Measurements from ENCODE around the gene HTT.

The HTT gene

DNA sequence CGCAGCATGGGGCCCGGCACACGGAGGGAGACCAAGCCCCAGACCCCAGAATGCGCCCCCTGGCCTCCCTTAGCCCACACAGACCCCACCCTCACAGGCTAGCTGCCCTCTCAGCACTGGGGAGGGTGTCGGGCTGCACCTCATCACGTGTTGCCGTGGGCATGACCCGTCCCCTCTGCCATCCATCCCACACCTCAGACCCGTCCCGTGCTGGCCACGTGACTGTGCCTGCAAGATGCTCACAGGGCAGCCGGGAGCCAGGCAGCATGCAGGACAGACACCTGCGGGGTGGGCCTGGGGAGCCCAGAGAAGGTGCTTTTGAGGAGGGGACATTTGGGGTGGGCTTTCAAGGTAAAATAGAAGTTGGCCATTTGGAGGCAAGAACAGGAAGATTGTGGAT is 179.3 kb downstream of the HTT start:
- no peak overlapping the region for H3K4me3 ChIP-seq (replicated peaks; ENCODE audit: low read depth, low read length)
- DNase-seq (ENCODE audit: extremely low read depth, insufficient read length) = no peak
- no peaks in the 10 kb centered on the region for H3K27me3 ChIP-seq (replicated peaks; ENCODE audit: control insufficient read depth, insufficient read depth, low read length)
- TF ChIP-seq, protein P1, sequence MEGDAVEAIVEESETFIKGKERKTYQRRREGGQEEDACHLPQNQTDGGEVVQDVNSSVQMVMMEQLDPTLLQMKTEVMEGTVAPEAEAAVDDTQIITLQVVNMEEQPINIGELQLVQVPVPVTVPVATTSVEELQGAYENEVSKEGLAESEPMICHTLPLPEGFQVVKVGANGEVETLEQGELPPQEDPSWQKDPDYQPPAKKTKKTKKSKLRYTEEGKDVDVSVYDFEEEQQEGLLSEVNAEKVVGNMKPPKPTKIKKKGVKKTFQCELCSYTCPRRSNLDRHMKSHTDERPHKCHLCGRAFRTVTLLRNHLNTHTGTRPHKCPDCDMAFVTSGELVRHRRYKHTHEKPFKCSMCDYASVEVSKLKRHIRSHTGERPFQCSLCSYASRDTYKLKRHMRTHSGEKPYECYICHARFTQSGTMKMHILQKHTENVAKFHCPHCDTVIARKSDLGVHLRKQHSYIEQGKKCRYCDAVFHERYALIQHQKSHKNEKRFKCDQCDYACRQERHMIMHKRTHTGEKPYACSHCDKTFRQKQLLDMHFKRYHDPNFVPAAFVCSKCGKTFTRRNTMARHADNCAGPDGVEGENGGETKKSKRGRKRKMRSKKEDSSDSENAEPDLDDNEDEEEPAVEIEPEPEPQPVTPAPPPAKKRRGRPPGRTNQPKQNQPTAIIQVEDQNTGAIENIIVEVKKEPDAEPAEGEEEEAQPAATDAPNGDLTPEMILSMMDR (IDR thresholded peaks at IDR 0.05; ENCODE audit: insufficient read depth, low read length, poor library complexity, severe bottlenecking) = no peak
- H3K36me3 ChIP-seq (ENCODE audit: control insufficient read depth, insufficient read depth, low read length) = peaks cover 2% of the 10 kb centered on the region

DNA sequence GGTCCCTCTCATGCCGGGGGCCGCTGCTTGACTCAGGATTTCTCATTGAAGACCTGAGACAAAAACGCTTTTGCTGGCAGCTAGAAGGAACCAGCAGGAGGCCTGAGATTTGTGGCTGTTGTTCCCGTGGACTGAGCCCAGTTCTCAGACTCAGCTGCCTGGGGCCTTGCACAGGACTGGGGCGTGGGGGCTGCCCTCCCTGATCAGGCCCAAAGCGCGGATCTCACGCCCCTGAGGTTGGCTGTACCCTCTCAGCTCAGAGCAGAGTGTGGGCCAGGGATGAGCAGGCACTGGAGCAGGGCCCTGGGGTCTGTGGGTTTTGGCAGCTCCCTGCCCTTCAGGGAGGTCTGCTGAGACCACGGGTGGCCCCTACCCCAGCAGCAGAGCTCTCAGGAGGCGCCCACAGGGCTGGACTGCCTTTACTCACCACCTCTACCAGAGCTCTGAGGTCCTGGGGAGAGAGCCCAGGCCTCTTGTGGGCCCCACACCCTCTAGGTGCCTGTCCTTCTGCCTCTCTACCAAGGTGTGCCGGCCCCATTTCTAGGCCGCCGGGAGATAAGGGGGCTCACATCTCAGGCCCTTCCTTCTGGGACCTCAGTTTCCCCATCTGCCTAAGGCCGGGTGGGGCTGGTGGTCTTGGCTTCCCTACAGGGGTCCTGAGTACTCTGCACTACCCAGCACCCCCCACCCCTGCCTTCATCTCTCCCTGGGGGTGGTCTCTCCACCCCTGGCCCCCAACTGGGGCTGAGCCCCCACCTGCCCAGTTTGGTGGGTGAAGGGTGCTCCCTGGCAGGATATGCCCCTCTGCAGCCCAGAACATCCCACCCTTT is 180.0 kb downstream of the HTT start:
- Histone ChIP-seq H3K27me3 (replicated peaks; ENCODE audit: control insufficient read depth, insufficient read depth, low read length) (no peaks in the 10 kb centered on the region), H3K4me3 (replicated peaks; ENCODE audit: low read depth, low read length) (no peak overlapping the region), H3K36me3 (ENCODE audit: control insufficient read depth, insufficient read depth, low read length) (peaks cover 2% of the 10 kb centered on the region)
- TF ChIP-seq, protein P1 (IDR thresholded peaks at IDR 0.05; ENCODE audit: insufficient read depth, low read length, poor library complexity, severe bottlenecking) = no peak
- no peak for DNase-seq (ENCODE audit: extremely low read depth, insufficient read length)

DNA sequence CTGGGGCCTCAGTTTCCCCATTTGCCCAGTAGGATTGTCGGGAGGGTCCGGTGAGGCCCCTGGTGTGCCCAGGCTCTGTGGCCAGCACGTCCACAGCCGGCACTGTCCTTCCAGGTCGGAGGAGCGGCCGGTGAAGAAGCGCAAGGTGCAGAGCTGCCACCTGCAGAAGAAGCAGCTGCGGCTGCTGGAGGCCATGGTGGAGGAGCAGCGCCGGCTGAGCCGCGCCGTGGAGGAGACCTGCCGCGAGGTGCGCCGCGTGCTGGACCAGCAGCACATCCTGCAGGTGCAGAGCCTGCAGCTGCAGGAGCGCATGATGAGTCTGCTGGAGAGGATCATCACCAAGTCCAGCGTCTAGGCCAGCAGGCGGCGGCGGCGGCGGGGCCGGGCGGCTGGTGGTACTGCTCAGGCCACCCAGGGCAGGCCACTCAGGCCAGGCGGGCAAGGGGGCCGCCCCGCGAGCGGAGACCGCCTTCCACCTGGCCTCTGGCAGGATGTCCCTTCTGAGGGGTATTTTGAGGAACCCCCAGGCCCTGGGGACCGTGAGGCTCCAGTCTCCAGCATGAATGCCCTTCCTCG is 181.2 kb downstream of the HTT start:
- H3K36me3 ChIP-seq (ENCODE audit: control insufficient read depth, insufficient read depth, low read length) = peaks cover 2% of the 10 kb centered on the region
- H3K27me3 ChIP-seq (replicated peaks; ENCODE audit: control insufficient read depth, insufficient read depth, low read length) = no peaks in the 10 kb centered on the region
- DNase-seq (ENCODE audit: extremely low read depth, insufficient read length) = peak; percentile 3
- H3K4me3 ChIP-seq (replicated peaks; ENCODE audit: low read depth, low read length) = no peak overlapping the region
- TF ChIP-seq, protein P1 (IDR thresholded peaks at IDR 0.05; ENCODE audit: insufficient read depth, low read length, poor library complexity, severe bottlenecking) = no peak

DNA sequence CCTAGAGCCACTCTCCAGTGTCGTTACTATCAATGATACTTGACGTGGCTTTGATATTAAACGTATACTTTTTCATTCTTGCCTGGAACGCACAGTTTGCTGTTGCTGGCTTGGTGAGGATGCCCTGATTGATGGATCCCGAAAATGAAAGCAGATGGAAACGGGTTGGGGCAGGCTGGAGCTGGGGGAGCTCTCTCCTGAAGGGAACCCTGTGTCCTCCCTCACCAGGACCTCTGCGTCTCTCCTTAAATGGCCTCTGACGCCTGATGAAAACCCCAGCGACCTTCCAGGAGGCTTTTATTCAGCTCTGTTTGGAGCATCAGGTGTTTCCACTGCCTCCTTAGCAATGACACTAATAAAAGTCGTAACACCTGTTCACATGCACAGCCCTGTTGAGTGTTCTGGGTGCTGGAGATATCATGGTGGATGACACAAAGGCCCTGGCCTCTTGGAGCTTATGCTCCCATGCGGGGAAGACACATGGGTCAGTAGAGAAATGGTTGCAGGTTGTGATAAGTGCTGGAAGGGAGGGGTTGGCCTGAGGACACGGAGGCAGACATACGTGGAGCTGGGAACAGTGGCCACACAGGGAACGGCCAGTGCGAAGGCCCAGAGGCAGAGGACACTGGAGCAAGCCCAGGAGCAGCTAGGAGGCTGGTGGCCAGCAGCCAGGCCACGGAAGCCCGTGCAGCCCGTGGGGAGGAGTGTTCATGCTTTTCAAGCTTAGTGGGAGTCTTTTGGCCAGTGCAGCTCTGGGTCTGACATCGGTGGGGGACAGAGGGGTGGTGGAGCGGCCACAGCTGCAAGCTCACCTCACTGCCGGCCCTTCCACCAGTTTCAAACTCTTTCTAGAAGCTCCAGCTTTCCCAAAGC is 182.0 kb downstream of the HTT start:
- no peaks in the 10 kb centered on the region for H3K27me3 ChIP-seq (replicated peaks; ENCODE audit: control insufficient read depth, insufficient read depth, low read length)
- H3K4me3 ChIP-seq (replicated peaks; ENCODE audit: low read depth, low read length) = no peak overlapping the region
- TF ChIP-seq, protein P1 (IDR thresholded peaks at IDR 0.05; ENCODE audit: insufficient read depth, low read length, poor library complexity, severe bottlenecking) = no peak
- H3K36me3 ChIP-seq (ENCODE audit: control insufficient read depth, insufficient read depth, low read length) = peaks cover 2% of the 10 kb centered on the region
- DNase-seq (ENCODE audit: extremely low read depth, insufficient read length) = no peak

DNA sequence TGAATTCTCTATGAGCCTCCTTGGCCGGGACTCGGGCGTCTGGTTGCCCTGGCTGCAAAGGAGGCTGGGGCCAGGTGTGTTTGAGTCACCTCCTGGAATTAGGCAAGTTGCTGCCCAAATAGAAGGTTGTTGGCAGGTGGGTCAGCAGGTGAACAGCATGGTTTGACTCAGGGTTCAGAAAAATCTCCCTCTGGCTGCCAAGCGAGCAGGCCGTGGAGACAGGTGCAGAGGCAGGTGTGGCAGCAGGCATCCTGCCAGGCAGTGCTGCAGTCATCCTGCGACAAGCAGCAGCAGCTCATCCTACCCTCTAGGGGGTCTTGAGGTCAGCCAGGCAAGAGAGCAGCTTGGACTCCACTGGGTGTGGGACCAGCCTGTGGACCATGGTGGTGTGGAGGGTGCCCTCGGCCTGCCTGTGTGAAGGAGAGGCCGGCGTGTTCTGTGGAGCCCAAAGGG is 182.6 kb downstream of the HTT start:
- Histone ChIP-seq H3K36me3 (ENCODE audit: control insufficient read depth, insufficient read depth, low read length) (peaks cover 2% of the 10 kb centered on the region), H3K4me3 (replicated peaks; ENCODE audit: low read depth, low read length) (no peak overlapping the region), H3K27me3 (replicated peaks; ENCODE audit: control insufficient read depth, insufficient read depth, low read length) (no peaks in the 10 kb centered on the region)
- DNase-seq (ENCODE audit: extremely low read depth, insufficient read length) = peak; percentile 6
- TF ChIP-seq, protein P1 (IDR thresholded peaks at IDR 0.05; ENCODE audit: insufficient read depth, low read length, poor library complexity, severe bottlenecking) = no peak
